PC-9 (cell line): ENCODE data around the gene VEZT.

Experiments
- EZH2 ChIP-seq: fragments of 200-600 bp; sonication (generic); IDR thresholded peaks from 2 replicates; pipeline ENCODE4 v1.8.0; 2017; ENCODE audit warnings: antibody characterized with exemption, low read depth
- TF ChIP-seq, protein P1 (sequence below): fragments of 200-600 bp; sonication (generic); conservative IDR thresholded peaks from 2 replicates; pipeline ENCODE4 v1.6.1; 2017; ENCODE audit warnings: mixed run types, antibody characterized with exemption, mild to moderate bottlenecking, moderate library complexity

DNA sequence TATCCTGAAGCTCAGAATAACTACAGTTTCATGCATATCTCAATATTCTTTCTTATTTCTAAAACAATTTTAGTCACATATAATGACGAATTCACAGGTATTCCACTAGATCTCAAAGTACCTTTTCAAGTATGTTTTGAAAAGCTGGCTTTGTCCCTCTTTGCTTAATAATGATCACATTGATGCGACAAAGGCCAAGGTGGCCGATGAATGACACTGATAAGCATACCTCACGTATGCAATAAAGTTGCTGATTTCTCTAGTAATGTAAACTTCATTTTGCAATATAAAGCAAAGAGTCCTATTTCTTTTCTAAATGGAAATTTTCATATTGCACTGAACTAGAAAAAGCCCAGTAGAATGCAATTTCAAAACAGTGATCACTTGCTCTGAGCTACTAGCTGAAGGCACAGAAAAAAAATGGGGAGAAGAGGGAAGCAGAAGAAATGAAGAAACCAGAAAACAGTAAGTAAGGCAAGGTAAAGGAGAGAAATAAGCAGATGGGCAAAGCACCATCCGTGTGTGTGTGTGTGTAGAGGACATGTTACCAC lies 29.7 kb upstream of the VEZT start:
- no peak for TF ChIP-seq EZH2
- TF ChIP-seq, protein P1, sequence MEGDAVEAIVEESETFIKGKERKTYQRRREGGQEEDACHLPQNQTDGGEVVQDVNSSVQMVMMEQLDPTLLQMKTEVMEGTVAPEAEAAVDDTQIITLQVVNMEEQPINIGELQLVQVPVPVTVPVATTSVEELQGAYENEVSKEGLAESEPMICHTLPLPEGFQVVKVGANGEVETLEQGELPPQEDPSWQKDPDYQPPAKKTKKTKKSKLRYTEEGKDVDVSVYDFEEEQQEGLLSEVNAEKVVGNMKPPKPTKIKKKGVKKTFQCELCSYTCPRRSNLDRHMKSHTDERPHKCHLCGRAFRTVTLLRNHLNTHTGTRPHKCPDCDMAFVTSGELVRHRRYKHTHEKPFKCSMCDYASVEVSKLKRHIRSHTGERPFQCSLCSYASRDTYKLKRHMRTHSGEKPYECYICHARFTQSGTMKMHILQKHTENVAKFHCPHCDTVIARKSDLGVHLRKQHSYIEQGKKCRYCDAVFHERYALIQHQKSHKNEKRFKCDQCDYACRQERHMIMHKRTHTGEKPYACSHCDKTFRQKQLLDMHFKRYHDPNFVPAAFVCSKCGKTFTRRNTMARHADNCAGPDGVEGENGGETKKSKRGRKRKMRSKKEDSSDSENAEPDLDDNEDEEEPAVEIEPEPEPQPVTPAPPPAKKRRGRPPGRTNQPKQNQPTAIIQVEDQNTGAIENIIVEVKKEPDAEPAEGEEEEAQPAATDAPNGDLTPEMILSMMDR: no peak
